HL-60/S4 (cell line): ENCODE measurements around the gene CTDP1.

Source experiments
- in situ Hi-C: fragments of 300-500 bp; cut with MboI; formaldehyde crosslinking; loops from 2 replicates; pipeline ENCODE4 v1.14.3; 2022; ENCODE audit warnings: low sequenced_read_pairs

CTDP1 gene

DNA sequence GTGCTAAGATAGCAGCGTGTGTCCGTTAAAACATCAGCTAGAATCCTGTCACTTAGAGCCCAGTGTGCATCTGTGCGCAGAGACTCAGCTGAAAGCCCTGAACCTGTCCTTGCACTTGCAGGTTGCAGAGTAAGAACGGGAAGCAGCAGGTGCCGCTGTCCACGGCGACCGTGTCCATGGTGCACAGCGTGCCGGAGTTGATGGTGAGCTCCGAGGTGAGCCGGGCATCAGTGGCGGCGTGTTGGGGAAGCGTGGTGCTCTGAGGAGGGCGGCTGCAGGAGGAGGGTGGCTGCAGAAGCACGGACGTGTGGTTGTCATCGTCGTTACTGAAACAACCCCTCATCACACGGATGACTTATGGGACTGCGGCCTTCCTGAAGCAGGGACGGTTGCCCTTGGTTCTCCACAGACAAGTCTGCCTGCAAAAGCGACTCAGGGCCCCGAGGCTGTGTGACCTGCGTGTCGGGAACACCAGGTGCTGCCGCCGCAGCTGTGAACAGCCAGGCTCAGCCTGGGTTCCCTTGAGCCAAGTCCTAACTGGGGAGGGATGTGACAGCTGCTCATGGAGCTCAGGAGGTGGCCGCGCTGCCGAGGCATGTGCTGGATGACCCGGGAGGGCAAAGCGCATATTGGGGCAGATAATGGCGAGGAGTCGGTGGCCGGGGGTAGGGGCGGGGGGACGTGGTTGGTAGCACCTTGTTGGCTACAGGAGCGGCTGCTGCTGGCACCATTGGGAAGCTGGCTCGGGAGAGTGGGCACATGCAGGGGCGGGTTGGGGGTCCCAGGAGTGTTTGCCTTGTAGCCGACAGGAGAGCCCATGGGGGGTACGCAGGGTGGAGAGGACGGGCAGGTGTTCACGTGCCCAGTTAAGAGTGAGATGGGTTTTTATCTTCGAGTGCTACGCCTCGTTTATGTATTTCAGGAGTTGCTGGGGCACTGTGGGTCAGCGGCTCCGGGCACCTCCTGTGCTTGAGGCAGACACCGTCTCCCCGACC is 16.6 kb downstream of the CTDP1 start:
- in situ Hi-C loops: no loop called here

DNA sequence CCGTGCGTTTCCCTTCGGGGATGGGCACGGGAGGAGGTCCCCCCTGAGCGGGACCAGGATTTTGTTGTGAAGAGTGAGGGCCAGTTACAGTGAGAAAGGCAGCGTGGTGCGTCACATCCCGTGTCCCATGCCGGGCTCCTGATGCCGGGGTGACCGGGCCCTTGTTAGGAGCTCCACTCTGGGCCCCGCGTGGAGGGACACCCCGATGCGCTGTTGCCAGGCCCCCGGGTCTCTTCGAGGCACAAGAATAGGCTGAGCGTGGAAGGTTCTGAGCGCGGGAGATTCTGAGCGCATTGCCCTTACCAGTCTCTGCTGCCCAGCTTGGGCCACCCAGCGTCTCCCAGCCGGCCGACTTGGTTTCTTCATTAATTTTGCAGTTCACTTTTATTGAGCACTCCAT is 17.6 kb downstream of the CTDP1 start:
- in situ Hi-C loops: no loop called here

DNA sequence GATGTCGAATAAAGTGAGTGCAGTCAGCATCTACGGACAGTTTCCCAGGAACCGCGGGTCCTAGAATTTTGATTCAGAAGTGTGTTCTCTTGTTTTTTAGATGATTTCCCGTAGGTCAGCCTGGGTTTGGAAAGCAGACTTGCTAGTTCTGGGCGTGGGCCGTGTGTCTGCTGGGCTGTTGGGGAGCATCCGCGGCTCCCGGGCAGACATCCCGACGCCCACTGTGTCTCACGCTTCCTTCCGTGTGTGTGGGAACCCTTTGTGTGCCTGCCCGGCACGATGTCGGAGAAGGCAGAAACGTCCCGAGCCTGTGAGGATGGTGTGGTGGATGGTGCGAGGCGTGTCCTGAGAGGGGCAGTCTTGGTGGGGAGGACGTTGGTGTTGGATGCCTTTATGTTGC is 18.4 kb downstream of the CTDP1 start:
- in situ Hi-C loops: no loop called here

DNA sequence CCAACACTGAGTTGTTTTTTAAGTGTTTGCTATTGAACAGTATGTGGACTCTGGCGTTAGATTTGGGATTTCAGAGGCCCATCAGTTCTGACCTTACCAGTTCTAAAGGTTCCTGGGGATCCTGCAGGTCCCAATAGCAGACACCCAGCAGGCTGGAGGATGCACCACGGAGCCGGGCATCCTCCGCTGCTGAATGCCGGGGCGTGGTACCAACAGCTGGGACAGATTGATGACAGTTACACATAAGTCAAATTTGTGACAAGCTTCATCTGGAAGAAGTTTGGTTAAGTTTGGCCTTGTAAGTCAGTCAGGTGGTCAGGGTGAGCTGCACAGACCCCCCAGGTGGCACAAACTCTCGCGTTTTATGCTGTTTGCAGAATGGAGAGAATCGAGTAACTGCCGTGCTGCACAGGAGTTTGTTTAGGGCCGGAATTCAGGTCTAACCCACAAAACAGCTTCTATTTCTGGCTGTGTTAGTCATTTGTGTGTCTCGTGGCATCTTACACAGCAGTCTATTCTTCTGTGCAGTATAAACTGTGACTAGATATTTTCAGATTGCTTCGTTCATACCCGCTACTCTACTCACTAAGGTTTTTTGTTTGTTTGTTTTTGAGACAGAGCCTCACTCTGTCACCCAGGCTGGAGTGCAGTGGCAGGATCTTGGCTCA is 19.2 kb downstream of the CTDP1 start:
- in situ Hi-C loops: no loop called here

DNA sequence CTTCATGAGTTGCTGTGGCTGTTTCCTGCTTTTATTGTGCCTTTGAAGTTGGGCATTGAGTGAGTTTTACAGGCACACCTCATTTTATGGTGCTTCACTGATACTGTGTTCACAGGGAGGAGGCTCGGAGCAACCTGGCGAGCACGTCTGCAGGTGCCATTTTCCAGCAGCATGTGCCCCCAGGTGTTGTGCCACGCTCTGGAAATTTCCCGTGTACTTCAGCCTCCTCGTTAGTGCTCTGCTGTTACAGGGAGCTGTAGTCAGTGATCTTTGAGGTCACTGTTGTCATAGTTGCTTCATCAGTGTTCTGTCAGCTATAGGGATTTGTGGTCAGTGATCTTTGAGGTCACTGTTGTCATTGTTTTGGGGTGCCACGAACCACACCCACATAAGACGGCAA is 20.1 kb downstream of the CTDP1 start:
- in situ Hi-C loops: no loop called here

DNA sequence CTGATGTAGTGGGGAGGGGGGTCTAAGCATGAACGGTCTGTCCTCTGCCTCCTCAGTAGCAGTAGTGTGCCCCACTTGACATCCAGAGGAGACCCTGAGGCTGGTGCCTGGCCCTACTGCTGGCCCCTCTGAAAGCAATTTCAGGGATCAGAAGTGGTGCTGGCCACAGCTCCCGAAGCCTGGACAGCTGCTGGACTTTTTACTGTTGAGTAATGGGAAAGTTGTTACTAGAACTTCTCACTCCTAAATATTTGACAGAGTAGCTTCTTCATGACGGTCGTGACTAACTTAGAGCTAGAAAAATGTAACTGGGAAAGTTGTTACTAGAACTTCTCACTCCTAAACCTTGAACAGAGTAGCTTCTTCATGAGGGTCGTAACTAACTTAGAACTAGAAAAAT is 23.3 kb downstream of the CTDP1 start:
- in situ Hi-C loops: no loop called here

DNA sequence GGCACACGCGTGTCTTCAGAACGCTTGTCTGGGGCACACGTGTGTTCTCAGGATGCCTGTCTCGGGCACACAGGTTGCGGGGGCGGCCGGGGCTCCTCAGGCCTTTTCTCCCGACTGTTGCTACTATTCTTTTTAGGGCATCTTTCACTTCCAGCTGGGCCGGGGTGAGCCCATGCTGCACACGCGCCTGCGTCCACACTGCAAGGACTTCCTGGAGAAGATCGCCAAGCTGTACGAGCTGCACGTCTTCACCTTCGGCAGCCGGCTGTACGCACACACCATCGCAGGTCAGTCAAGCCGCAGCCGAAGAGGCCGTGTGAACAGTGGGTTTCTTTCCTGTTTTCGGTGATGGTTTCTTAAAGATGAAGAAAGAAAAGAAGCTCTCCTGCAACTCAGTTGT is 25.0 kb downstream of the CTDP1 start:
- in situ Hi-C loops: no loop called here

DNA sequence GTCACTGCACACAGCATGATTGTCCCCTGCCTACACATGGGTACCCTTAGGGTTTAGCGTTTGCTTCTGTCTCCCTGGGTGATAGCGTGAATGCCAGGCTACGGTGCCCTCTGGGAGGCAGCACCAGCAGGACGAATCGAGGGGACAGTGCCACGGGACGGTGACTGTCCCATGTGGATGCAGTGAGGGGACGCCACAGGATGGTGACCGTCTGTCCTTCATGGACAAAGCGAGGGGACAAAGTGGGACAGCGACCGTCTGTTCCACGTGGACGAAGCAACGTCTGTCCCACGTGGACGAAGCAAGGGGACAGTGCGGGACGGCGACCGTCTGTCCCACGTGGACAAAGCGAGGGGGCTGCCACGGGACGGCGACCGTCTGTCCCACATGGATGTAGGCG is 25.7 kb downstream of the CTDP1 start:
- in situ Hi-C loops: no loop called here

DNA sequence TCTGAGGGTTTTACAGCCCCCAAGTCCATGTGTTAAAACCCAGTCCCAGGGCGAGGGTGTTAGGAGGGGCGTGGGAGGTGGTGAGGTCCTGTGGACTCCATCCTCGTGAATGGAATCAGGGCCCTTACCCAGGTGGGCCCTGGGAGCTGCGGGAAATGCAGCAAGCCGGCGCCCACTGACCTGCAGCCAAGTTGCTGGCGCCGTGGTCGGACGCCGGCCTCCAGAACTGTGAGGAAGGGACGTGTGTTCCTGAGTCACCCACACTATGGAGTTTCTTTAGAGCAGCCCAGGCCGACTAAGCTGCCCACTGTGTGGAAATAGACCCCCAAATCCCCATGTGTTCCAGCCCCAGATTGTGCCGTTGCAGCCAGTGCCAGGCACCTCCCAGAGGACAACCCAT is 26.4 kb downstream of the CTDP1 start:
- in situ Hi-C loops: no loop called here

DNA sequence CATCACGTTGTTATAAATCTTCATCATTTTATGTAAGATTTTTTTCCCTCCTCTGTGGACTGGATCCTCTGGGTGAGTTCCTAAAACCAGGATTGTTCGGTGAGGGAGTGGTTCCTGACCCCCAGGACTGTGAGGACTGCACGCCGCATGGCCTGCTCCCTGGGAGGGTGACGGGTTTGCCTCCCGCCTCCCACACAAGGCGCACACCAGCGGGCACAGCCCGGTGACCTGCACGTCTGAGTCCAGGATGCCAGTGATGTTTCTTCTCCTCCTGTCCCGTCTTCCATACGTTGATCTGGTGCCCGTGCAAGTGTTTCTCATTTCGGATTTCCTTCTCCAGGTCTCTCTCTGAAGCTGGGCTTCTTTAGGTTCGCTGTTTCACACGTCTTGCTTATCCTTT is 27.1 kb downstream of the CTDP1 start:
- in situ Hi-C loops: no loop called here

DNA sequence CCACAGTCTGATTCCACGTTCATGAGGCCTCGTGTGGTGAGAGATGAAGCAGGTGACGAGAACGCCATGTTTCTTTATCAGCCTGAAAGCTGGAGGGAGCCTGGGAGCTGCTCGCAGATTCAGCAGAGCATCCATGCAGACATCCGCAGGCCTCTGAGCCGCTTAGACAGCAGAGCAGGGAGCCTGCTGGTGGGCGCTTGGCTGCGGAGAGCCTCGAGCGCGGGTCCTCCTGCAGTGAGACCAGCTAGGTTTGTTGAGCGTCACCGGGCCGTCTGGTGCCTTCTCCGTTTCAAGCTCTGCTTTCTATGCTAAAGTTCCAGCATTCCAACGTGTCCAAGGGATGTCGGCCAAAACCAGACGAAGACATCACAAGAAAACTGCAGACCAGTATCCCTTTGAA is 27.6 kb downstream of the CTDP1 start:
- in situ Hi-C loops: no loop called here

DNA sequence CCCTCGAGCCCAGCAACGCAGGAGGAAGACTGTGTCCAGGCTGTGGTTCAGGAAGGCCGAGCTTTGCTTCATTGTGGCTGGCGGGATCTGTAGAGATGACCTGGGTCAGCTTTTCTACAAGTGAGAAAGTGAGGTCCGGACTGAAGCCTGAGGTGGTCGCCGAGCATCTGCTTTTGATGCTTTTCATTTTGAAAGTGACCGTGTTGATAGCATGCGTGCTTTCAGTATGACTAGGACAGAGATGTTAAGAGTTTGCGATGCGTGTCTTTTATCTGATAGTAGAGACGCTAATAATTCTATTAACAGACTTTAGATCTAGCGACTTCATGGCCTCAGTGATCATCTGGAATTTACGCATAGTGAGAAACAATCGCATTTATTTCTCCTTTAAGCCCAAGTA is 28.1 kb downstream of the CTDP1 start:
- in situ Hi-C loops: no loop called here

DNA sequence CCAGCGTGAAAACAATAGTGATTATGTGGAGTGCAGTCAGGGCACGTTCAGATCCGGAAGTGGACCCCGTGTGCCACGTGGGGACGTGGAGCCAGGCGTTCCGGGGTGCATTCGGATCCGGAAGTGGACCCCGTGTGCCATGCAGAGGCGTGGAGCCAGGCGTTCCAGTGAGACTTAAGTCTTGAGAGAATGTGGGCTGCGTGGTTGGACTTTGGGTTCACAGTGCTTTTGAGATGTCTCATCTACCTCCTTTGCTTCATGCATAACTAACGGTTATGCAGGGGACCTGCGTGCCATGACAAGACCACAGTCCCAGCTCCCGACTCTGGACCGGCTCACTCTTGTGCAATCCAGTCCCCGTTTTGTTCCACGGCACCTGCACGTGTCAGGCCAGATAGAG is 28.8 kb downstream of the CTDP1 start:
- in situ Hi-C loops: no loop called here

DNA sequence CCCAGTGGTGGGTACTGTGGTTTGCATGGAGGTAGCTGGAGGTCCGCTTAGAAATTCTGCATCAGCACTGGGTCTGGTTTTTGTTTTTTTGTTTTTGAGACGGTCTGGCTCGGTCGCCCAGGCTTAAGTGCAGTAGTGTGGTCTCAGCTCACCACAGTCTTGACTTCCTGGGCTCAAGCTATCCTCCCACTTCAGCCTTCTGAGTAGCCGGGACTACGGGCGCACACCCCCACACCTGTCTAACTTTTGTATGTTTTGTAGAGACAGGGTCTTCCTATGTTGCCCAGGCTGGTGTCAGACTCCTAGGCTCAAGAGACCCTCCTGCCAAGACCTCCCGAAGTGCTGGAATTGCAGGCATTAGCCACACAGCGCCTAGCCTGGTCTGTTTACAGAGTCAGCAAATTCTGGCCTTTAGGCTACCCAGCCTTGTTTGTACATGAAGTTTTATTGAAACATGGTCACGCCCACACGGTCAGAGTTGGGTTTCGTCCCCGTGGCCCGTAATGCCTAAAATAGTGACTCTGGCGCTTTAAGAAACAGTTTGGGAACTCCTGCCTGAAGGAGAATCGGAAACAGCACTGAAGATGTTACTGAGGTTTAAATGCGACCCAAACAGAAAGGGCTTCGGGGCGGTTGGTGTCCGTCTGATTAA is 32.7 kb downstream of the CTDP1 start:
- in situ Hi-C loops: no loop called here

DNA sequence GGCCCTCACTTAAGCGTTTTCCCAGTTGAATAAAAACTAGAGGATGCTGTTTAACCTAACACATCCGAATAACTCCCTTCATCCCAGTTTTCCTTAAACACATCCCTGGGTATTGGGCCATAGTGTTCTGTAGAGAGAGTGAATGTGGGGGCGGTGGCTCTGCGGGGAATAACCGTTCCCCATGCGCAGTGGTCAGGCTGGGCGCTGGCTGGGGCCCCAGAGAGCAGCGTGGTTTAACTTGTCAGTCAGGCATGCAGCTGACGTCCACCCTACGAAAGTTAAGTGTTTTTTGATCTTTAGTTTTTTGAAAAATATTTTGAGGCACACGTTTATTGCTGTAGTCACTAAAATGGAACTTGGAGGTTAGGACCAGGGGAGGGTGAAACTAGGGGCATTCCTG is 33.7 kb downstream of the CTDP1 start:
- in situ Hi-C loops: no loop called here

DNA sequence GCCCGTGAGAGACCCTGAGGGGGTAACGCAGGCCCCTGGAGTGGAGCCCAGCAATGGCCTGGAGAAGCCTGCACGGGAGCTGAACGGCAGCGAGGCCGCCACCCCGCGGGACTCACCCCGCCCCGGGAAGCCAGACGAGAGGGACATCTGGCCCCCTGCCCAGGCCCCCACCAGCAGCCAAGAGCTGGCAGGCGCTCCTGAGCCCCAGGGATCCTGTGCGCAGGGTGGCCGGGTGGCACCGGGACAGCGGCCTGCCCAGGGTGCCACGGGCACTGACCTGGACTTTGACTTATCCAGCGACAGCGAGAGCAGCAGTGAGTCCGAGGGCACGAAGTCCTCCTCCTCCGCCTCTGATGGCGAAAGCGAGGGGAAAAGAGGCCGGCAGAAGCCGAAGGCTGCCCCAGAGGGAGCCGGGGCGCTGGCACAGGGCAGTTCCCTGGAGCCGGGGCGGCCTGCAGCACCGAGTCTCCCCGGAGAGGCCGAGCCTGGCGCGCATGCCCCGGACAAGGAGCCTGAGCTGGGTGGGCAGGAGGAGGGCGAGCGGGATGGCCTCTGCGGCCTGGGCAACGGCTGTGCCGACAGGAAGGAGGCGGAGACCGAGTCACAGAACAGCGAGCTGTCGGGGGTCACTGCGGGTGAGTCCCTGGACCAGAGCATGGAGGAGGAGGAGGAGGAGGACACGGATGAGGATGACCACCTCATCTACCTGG is 35.1 kb downstream of the CTDP1 start:
- in situ Hi-C loops: no loop called here

DNA sequence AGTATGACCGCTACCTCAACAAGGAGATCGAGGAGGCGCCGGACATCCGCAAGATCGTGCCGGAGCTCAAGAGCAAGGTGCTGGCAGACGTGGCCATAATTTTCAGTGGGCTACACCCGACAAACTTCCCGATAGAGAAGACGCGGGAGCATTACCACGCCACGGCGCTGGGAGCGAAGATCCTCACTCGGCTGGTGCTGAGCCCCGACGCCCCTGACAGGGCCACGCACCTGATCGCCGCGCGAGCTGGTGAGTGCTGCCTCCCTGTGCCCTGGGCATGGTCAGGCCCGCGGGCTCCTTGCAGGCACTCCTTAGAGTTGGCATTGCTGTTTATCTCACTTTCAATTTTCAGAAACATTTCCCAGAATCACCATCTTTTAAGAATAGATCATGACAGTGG is 35.7 kb downstream of the CTDP1 start:
- in situ Hi-C loops: no loop called here

DNA sequence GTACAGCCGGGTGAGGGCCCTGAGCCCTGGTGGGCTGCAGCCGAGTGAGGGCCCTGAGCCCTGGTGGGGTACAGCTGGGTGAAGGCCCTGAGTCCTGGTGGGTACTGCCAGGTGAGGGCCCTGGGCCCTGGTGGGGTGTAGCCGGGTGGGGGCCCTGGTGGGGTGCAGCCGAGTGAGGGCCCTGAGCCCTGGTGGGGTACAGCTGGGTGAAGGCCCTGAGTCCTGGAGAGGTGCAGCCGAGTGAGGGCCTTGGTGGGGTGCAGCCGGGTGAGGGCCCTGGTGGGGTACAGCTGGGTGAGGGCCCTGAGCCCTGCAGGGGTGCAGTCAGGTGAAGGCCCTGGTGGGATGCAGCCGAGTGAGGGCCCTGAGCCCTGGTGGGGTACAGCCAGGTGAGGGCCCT is 37.5 kb downstream of the CTDP1 start:
- in situ Hi-C loops: no loop called here

DNA sequence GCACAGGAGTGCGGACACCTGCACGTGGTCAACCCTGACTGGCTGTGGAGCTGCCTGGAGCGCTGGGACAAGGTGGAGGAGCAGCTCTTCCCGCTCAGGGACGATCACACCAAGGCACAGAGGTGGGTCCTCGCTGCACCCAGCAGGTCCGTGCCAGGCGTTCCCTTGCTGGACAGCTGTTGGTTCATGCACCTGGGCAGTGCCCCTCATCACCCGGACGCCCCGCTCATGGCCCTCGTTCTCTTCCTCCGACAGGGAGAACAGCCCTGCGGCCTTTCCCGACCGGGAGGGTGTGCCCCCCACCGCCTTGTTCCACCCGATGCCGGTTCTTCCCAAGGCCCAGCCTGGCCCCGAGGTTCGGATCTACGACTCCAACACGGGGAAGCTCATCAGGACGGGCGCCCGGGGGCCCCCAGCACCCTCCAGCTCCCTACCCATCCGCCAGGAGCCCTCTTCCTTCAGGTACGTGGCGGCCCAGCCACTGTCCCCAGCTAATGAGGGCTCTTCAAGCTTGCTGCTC is 38.0 kb downstream of the CTDP1 start:
- in situ Hi-C loops: no loop called here

DNA sequence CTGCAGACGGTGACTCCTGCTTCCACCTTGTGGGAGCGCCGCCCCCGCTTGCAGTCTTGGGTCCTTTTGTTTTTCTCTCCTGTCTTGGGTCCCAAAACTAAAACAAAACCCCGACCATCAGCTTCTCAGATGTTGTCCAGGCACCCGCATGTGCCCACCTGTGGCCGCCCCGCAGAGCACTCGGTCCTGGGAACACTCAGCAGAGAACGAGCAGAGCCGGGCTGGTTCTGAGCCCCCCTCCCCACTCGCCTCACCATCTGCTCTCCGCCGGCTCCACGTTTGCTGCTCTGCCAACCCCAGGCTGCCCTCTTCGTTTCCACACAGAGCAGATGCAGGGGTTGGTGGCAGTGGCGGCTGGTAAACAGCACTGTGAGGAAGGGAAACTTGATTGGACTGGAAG is 38.5 kb downstream of the CTDP1 start:
- in situ Hi-C loops: no loop called here

DNA sequence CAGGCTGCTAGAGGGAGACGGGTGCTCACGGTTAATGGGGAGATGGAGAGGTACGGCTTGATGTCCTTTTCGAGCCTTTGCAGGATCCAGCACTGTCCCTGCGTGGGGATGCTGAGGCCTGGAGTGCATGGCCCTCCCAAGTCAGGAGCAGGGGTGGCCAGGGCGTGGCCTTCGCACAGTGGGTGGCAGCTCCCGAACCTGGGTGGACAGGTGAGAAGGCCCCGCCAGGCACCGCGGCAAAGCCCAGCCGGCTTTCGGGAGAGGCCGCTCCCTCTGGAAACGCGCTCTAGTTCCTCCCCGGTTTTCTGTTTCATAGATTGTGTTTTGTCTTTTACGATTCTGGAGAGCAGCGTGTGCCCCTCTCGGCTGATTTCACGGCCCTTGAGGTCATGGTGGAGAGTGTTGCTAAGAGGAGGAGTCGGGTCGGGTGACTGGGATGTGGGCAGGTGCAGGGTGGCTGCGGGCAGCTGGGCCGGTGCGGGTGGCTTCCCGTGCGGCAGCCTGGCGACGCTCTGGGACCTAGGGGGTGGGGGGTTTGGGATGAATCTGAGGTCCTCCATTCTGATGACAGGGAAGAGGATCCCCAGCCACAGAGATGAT is 39.4 kb downstream of the CTDP1 start:
- in situ Hi-C loops: no loop called here
